ENCODE results near the gene ASPN.
A peak's percentile ranks its signal among the peaks of the same experiment; 100 is the strongest.

Gene ASPN

DNA sequence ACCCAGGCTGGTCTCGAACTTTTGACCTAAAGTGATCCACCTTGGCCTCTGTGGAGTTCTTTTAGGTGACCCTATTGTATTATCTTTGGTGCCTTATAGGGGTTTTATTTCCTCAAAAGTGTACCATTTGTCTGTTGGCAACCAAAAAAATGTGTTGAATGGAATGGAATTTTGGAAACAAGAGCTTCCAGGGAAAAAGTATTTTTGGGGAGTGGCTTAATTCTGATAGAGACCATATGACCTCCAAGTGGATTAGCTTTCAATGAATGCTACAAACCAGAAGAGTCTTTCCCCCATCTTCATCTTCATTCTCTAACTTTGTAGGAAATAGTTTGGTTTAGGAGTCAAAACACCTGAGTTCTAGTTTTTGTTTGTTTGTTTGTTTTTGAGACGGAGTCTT, 74.5 kb downstream of the ASPN start:
- DNase-seq, result no peak

DNA sequence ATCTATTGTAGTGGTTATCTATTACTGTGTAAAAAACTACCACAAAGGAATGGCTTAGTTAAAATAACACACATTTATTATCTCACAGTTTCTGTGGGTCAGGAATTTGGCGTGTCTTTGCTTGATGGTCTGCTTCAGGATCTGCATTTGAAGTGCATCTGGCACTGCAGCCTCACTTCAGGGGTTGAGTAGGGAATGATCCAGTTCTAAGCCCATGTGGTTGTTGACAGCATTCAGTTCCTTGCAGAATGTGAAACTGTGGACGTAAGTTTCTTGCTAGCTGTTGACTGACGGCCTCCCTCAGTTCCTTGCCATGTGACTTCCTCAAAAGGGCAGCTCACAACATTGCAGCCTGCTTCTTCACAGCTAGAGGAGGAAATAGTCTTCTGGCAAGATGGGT, 75.8 kb downstream of the ASPN start:
- DNase-seq, result peak in 1 of 2 experiments; percentile 17

Measured in activated T-cell treated with anti-CD3 and anti-CD28 coated beads, Interleukin-2, amount 50 U/mL, for 48 hours (primary cell).